NCI-H2171 treated with DMSO at 0.1 percent for 48 hours (cell line): ENCODE measurements around the gene LPIN1.

Source experiments
- DNase-seq: peaks from one replicate; lab custom pipeline; 2025; lab: John Stamatoyannopoulos, UW

Gene LPIN1

GRCh38 chr2:11784747-11785610 is 38.5 kb downstream of the LPIN1 start:
- DNase-seq = peak; percentile 21

- DNase-seq = no peak
These were observed 39.1 kb downstream of the LPIN1 start for GRCh38 chr2:11785611-11785940.

GRCh38 chr2:11786191-11786590 is 39.8 kb downstream of the LPIN1 start:
- DNase-seq = no peak

- no peak for DNase-seq
These were observed 40.2 kb downstream of the LPIN1 start for GRCh38 chr2:11786592-11786991.

- no peak for DNase-seq
These were observed 41.6 kb downstream of the LPIN1 start for GRCh38 chr2:11787991-11788390.

GRCh38 chr2:11788461-11789124 is 42.2 kb downstream of the LPIN1 start:
- DNase-seq = no peak

- no peak for DNase-seq
These were observed 42.8 kb downstream of the LPIN1 start for GRCh38 chr2:11789243-11789642.

- no peak for DNase-seq
These were observed 43.8 kb downstream of the LPIN1 start for GRCh38 chr2:11790228-11790627.

- no peak for DNase-seq
These were observed 49.2 kb downstream of the LPIN1 start for GRCh38 chr2:11795590-11795989.

- DNase-seq = no peak
These were observed 50.0 kb downstream of the LPIN1 start for GRCh38 chr2:11796190-11797171.

GRCh38 chr2:11797846-11798245 is 51.4 kb downstream of the LPIN1 start:
- DNase-seq = no peak

GRCh38 chr2:11798701-11799435 is 52.4 kb downstream of the LPIN1 start:
- peak; percentile 80 for DNase-seq

- DNase-seq = no peak
These were observed 53.4 kb downstream of the LPIN1 start for GRCh38 chr2:11799826-11800225.

- no peak for DNase-seq
These were observed 56.4 kb downstream of the LPIN1 start for GRCh38 chr2:11802782-11803191.

GRCh38 chr2:11805024-11805423 is 58.6 kb downstream of the LPIN1 start:
- no peak for DNase-seq

- DNase-seq = no peak
These were observed 59.5 kb downstream of the LPIN1 start for GRCh38 chr2:11805920-11806319.

- no peak for DNase-seq
These were observed 61.0 kb downstream of the LPIN1 start for GRCh38 chr2:11807156-11808015.

- DNase-seq = no peak
These were observed 61.6 kb downstream of the LPIN1 start for GRCh38 chr2:11808016-11808400.

GRCh38 chr2:11809586-11810236 is 63.3 kb downstream of the LPIN1 start:
- no peak for DNase-seq
